Measurements from ENCODE around the gene PRRG3.

Gene PRRG3

GRCh38 chrX:151722241-151722846, 27.1 kb downstream of the PRRG3 start:
- Histone ChIP-seq H3K4me1 (ENCODE audit: low read length) (no peaks in the 10 kb centered on the region), H3F3A (ENCODE audit: insufficient read depth, low read length) (no peaks in the 10 kb centered on the region), H3K9me3 (replicated peaks; ENCODE audit: insufficient read depth, low read length) (no peaks in the 10 kb centered on the region), H3K27ac (ENCODE audit: low read length) (no peak overlapping the region), H3K4me2 (ENCODE audit: low read depth, low read length) (no peak overlapping the region), H2AFZ (ENCODE audit: low read length) (no peak overlapping the region), H3K9ac (ENCODE audit: low read length) (no peak overlapping the region), H3K9me2 (replicated peaks; ENCODE audit: insufficient read depth, low read length) (no peaks in the 10 kb centered on the region), H3K79me2 (ENCODE audit: low read length) (no peaks in the 10 kb centered on the region), H3K27me3 (replicated peaks; ENCODE audit: insufficient read depth, low read length) (no peaks in the 10 kb centered on the region), H3K36me3 (replicated peaks; ENCODE audit: insufficient read depth, low read length) (no peaks in the 10 kb centered on the region), H3K4me3 (ENCODE audit: low read length) (no peak overlapping the region), H4K20me1 (ENCODE audit: insufficient read depth, low read length) (no peaks in the 10 kb centered on the region)
- no peak for DNase-seq
- TF ChIP-seq EZH2phosphoT487 (IDR thresholded peaks at IDR 0.05; ENCODE audit: low read length) (no peak), EZH2 (optimal IDR thresholded peaks at IDR 0.05; ENCODE audit: low read depth, low read length) (no peak)

GRCh38 chrX:151723156-151723760, 28.0 kb downstream of the PRRG3 start:
- no peak for DNase-seq
- H3K27me3 ChIP-seq (replicated peaks; ENCODE audit: insufficient read depth, low read length), result no peaks in the 10 kb centered on the region
- H3K4me3 ChIP-seq (ENCODE audit: low read length), result no peak overlapping the region
- no peak overlapping the region for H3K27ac ChIP-seq (ENCODE audit: low read length)
- no peak overlapping the region for H3K9ac ChIP-seq (ENCODE audit: low read length)
- H3K9me2 ChIP-seq (replicated peaks; ENCODE audit: insufficient read depth, low read length), result no peaks in the 10 kb centered on the region
- H3K4me1 ChIP-seq (ENCODE audit: low read length), result no peaks in the 10 kb centered on the region
- H2AFZ ChIP-seq (ENCODE audit: low read length), result no peak overlapping the region
- H3K4me2 ChIP-seq (ENCODE audit: low read depth, low read length), result no peak overlapping the region
- no peaks in the 10 kb centered on the region for H3F3A ChIP-seq (ENCODE audit: insufficient read depth, low read length)
- no peaks in the 10 kb centered on the region for H3K36me3 ChIP-seq (replicated peaks; ENCODE audit: insufficient read depth, low read length)
- H3K9me3 ChIP-seq (replicated peaks; ENCODE audit: insufficient read depth, low read length), result no peaks in the 10 kb centered on the region
- TF ChIP-seq EZH2phosphoT487 (IDR thresholded peaks at IDR 0.05; ENCODE audit: low read length) (no peak), CTCF (IDR thresholded peaks at IDR 0.05; ENCODE audit: low read length) (no peak), EZH2 (optimal IDR thresholded peaks at IDR 0.05; ENCODE audit: low read depth, low read length) (no peak)
- H3K79me2 ChIP-seq (ENCODE audit: low read length), result no peaks in the 10 kb centered on the region
- H4K20me1 ChIP-seq (ENCODE audit: insufficient read depth, low read length), result no peaks in the 10 kb centered on the region

- no peaks in the 10 kb centered on the region for H3K4me1 ChIP-seq (ENCODE audit: low read length)
- no peak overlapping the region for H3K27ac ChIP-seq (ENCODE audit: low read length)
- no peaks in the 10 kb centered on the region for H3K79me2 ChIP-seq (ENCODE audit: low read length)
- no peak overlapping the region for H2AFZ ChIP-seq (ENCODE audit: low read length)
- DNase-seq, result no peak
- no peak overlapping the region for H3K9ac ChIP-seq (ENCODE audit: low read length)
- H3K9me2 ChIP-seq (replicated peaks; ENCODE audit: insufficient read depth, low read length), result no peaks in the 10 kb centered on the region
- no peaks in the 10 kb centered on the region for H3K27me3 ChIP-seq (replicated peaks; ENCODE audit: insufficient read depth, low read length)
- TF ChIP-seq CTCF (IDR thresholded peaks at IDR 0.05; ENCODE audit: low read length) (no peak), EZH2 (optimal IDR thresholded peaks at IDR 0.05; ENCODE audit: low read depth, low read length) (no peak), EZH2phosphoT487 (IDR thresholded peaks at IDR 0.05; ENCODE audit: low read length) (no peak)
- H3K36me3 ChIP-seq (replicated peaks; ENCODE audit: insufficient read depth, low read length), result no peaks in the 10 kb centered on the region
- H3K9me3 ChIP-seq (replicated peaks; ENCODE audit: insufficient read depth, low read length), result no peaks in the 10 kb centered on the region
- H3F3A ChIP-seq (ENCODE audit: insufficient read depth, low read length), result no peaks in the 10 kb centered on the region
- H3K4me3 ChIP-seq (ENCODE audit: low read length), result no peak overlapping the region
- no peak overlapping the region for H3K4me2 ChIP-seq (ENCODE audit: low read depth, low read length)
- no peaks in the 10 kb centered on the region for H4K20me1 ChIP-seq (ENCODE audit: insufficient read depth, low read length)
Observed at GRCh38 chrX:151724563-151725337, 29.5 kb downstream of the PRRG3 start.

GRCh38 chrX:151725338-151725614, 30.0 kb downstream of the PRRG3 start:
- Histone ChIP-seq H3K4me2 (ENCODE audit: low read depth, low read length) (no peak overlapping the region), H3K9ac (ENCODE audit: low read length) (no peak overlapping the region), H4K20me1 (ENCODE audit: insufficient read depth, low read length) (no peaks in the 10 kb centered on the region), H3F3A (ENCODE audit: insufficient read depth, low read length) (no peaks in the 10 kb centered on the region), H3K9me3 (replicated peaks; ENCODE audit: insufficient read depth, low read length) (no peaks in the 10 kb centered on the region), H3K9me2 (replicated peaks; ENCODE audit: insufficient read depth, low read length) (no peaks in the 10 kb centered on the region), H3K4me3 (ENCODE audit: low read length) (no peak overlapping the region), H3K27me3 (replicated peaks; ENCODE audit: insufficient read depth, low read length) (no peaks in the 10 kb centered on the region), H3K27ac (ENCODE audit: low read length) (no peak overlapping the region), H3K4me1 (ENCODE audit: low read length) (no peaks in the 10 kb centered on the region), H3K79me2 (ENCODE audit: low read length) (no peaks in the 10 kb centered on the region), H3K36me3 (replicated peaks; ENCODE audit: insufficient read depth, low read length) (no peaks in the 10 kb centered on the region), H2AFZ (ENCODE audit: low read length) (no peak overlapping the region)
- no peak for DNase-seq
- TF ChIP-seq EZH2phosphoT487 (IDR thresholded peaks at IDR 0.05; ENCODE audit: low read length), result no peak
- TF ChIP-seq EZH2 (optimal IDR thresholded peaks at IDR 0.05; ENCODE audit: low read depth, low read length), result no peak
- no peak for TF ChIP-seq CTCF (IDR thresholded peaks at IDR 0.05; ENCODE audit: low read length)
